T-helper 17 cell (primary cell): ENCODE data around the gene CD247. TPM values are rescaled to one million over a fixed set of nuclear protein-coding genes. Genes with fewer than 3 reads are reported as not detected.

ENCODE experiments used
- ATAC-seq: fragments of 150-1000 bp; cut with Tn5 transposase; 2 replicates; pipeline ENCODE4 v1.10.0; 2021; ENCODE audit warnings: mild to moderate bottlenecking, moderate library complexity
- DNase-seq, 3 donors: peaks; one replicate each; pipeline versions ENCODE4 v3.0.0 to v3.0.0-alpha.2; 2020 to 2021
- H3K9me3 ChIP-seq: one replicate; pipeline ENCODE4 v1.7.0; 2013; ENCODE audit warnings: low read length, mild to moderate bottlenecking; ENCODE audit not compliant: control insufficient read depth, poor library complexity, severe bottlenecking
- H3K27ac Mint-ChIP-seq: one replicate; pipeline ENCODE4 v1.8.0; 2022; ENCODE audit warnings: mild to moderate bottlenecking, moderate library complexity, mixed read lengths
- H3K27me3 Mint-ChIP-seq: one replicate; pipeline ENCODE4 v1.8.0; 2022; ENCODE audit warnings: mixed read lengths
- H3K36me3 Mint-ChIP-seq: one replicate; pipeline ENCODE4 v1.8.0; 2022; ENCODE audit warnings: low read depth, mixed read lengths
- H3K4me1 Mint-ChIP-seq: one replicate; pipeline ENCODE4 v1.8.0; 2022; ENCODE audit warnings: mild to moderate bottlenecking, mixed read lengths
- H3K4me3 Mint-ChIP-seq: one replicate; pipeline ENCODE4 v1.8.0; 2022; ENCODE audit warnings: mild to moderate bottlenecking, moderate library complexity, mixed read lengths
- total RNA-seq, 4 donors: library from RNA in 2 of 4; stranded (reverse) in 2 of 4; gene quantifications; one replicate each; pipeline ENCODE4 v1.2.3 and lab custom pipeline; 2022 to 2026

CD247 gene
- total RNA-seq, 2 donors from 2014 or later = 265 to 295 TPM

DNA sequence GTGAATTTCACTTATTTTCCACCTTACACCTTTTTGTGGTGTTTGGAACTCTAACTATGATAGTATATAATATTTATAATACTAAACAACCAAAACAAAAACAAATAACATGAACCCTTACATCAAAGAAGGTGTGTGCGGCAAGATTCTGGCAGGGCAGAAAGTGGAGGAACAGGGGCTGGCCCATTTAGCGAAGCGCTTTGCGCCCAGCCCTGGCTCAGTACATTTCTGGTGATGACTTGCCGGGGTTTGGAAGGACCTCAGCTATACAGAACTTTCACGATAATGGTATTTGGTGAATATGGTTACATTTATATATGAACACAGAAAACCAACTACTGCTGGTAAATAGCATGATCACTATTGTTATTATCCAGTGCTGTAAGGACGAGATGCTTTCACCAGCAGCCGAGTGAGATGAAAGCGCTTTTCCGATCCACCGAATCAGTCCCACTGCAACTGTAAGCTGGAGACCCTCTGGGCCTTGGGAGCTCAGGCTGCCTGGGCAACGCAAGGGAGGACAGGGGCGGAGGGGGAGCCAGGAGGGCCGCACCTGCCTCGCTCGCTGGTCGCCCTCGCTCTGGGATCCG, 63.9 kb downstream of the CD247 start:
- H3K27ac Mint-ChIP-seq = peak overlapping the region; percentile 97
- no peaks in the 10 kb centered on the region for H3K9me3 ChIP-seq
- no peaks in the 10 kb centered on the region for H3K27me3 Mint-ChIP-seq
- DNase-seq (no peak), ATAC-seq (peak; percentile 6)
- peaks cover 46% of the 10 kb centered on the region for H3K4me1 Mint-ChIP-seq
- peaks cover 2% of the 10 kb centered on the region for H3K36me3 Mint-ChIP-seq
- peak overlapping the region; percentile 91 for H3K4me3 Mint-ChIP-seq

DNA sequence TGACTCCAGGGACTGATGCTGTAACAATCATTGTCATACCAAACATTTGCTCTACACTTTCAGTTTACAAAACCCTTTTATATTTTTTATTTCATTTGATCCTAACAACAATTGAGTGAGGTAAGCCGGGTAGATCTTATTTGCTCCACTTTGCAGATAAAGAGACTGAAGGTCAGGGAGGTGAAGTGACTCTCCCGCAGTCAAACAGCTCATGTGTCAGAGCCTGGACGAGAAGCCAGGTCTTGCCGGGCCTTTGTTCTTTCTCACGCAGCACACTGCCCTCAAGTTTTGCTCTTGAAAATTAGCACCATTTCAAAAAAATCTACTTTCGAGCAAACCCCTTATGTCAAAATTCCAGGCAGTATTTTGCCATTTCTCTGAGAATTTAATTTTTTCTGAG, 65.2 kb downstream of the CD247 start:
- Mint-ChIP-seq H3K4me1 (peaks cover 50% of the 10 kb centered on the region), H3K4me3 (peak overlapping the region; percentile 28), H3K27me3 (no peaks in the 10 kb centered on the region), H3K36me3 (peaks cover 2% of the 10 kb centered on the region), H3K27ac (peak overlapping the region; percentile 97)
- ATAC-seq (no peak), DNase-seq (no peak)
- no peaks in the 10 kb centered on the region for H3K9me3 ChIP-seq

GRCh38 chr1:167452483-167452882, 65.8 kb downstream of the CD247 start:
- Mint-ChIP-seq H3K36me3 (peaks cover 2% of the 10 kb centered on the region), H3K27ac (peak overlapping the region; percentile 97), H3K4me1 (peaks cover 52% of the 10 kb centered on the region), H3K27me3 (no peaks in the 10 kb centered on the region), H3K4me3 (peak overlapping the region; percentile 55)
- DNase-seq = no peak
- no peak for ATAC-seq
- no peaks in the 10 kb centered on the region for H3K9me3 ChIP-seq

DNA sequence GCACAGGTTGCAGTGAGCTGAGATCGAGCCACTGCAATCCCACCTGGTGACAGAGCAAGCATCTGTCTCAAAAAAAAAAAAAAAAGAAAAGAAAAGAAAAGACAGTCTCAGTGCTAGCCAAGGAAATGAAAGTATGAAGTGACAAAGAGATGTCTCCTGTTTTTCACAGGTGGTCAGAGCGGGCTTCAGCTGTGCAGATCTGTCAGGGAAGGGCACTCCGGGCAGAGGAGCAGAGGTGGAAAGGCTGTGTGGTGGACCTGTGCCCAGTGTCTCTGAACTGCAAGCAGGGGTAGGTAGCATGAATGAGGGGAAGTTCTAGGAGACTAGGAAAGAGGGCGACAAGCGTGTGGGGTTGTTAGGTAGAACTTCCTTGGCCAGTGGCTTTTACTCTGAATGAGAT, 67.5 kb downstream of the CD247 start:
- no peaks in the 10 kb centered on the region for H3K9me3 ChIP-seq
- ATAC-seq = no peak
- no peaks in the 10 kb centered on the region for H3K27me3 Mint-ChIP-seq
- H3K4me1 Mint-ChIP-seq = peaks cover 50% of the 10 kb centered on the region
- peaks cover 2% of the 10 kb centered on the region for H3K36me3 Mint-ChIP-seq
- peak overlapping the region; percentile 91 for H3K4me3 Mint-ChIP-seq
- H3K27ac Mint-ChIP-seq = peak overlapping the region; percentile 97
- no peak for DNase-seq

GRCh38 chr1:167447521-167448136, 70.7 kb downstream of the CD247 start:
- peaks cover 66% of the 10 kb centered on the region for H3K4me1 Mint-ChIP-seq

DNA sequence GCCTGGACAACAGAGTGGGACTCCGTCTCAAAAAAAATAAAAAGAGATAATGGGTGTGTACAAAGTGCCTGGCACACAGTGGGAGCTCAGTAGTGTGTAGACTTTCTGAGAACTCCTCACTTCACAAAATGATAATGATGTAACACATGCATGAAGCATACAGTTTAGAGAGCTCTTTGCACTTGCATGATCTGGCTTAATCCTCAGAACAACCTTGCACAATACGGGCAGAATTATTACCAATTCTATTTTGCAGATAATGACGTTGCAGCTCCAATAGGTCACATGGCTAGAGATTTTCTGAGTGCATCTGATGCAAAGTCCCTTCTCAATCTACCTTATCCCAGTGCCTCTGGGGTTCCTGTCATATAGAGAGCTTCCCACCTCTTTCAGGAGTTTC, 71.4 kb downstream of the CD247 start:
- H3K27me3 Mint-ChIP-seq = no peaks in the 10 kb centered on the region
- no peak for DNase-seq
- H3K36me3 Mint-ChIP-seq = peaks cover 2% of the 10 kb centered on the region
- peak overlapping the region; percentile 92 for H3K27ac Mint-ChIP-seq
- H3K9me3 ChIP-seq = no peaks in the 10 kb centered on the region
- peaks cover 66% of the 10 kb centered on the region for H3K4me1 Mint-ChIP-seq
- ATAC-seq = no peak
- H3K4me3 Mint-ChIP-seq = peak overlapping the region; percentile 77

More at GRCh38 chr1:167447521-167448136, 70.7 kb downstream of the CD247 start:
- H3K27ac Mint-ChIP-seq = peak overlapping the region; percentile 92
- H3K27me3 Mint-ChIP-seq = no peaks in the 10 kb centered on the region
- peaks cover 2% of the 10 kb centered on the region for H3K36me3 Mint-ChIP-seq
- DNase-seq (peak; percentile 34 to 63 (median 37)), ATAC-seq (peak; percentile 89)
- peak overlapping the region; percentile 77 for H3K4me3 Mint-ChIP-seq
- H3K9me3 ChIP-seq = no peaks in the 10 kb centered on the region

DNA sequence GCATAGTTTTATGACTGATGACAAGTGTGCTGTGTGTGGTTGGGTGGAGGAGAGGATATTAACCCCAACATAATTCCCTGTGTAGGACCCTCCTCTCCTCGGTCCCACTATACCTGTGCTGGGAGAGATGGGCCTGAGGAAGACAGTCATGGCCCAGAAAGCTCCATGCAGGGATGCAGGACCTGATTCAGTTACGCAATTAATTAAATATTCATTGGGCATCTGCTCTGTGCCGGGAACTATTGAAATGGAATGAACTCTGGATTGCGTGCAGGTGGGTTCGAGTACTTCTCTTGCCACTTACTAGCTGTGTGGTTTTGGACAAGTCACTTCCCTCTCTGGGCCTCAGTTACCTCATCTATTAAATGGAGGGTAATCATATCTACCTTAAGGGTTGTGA, 74.6 kb downstream of the CD247 start:
- H3K4me1 Mint-ChIP-seq = peaks cover 64% of the 10 kb centered on the region
- ATAC-seq (no peak), DNase-seq (no peak)
- peaks cover 2% of the 10 kb centered on the region for H3K36me3 Mint-ChIP-seq
- no peaks in the 10 kb centered on the region for H3K9me3 ChIP-seq
- no peaks in the 10 kb centered on the region for H3K27me3 Mint-ChIP-seq
- H3K4me3 Mint-ChIP-seq = peak overlapping the region; percentile 70
- H3K27ac Mint-ChIP-seq = peak overlapping the region; percentile 91

DNA sequence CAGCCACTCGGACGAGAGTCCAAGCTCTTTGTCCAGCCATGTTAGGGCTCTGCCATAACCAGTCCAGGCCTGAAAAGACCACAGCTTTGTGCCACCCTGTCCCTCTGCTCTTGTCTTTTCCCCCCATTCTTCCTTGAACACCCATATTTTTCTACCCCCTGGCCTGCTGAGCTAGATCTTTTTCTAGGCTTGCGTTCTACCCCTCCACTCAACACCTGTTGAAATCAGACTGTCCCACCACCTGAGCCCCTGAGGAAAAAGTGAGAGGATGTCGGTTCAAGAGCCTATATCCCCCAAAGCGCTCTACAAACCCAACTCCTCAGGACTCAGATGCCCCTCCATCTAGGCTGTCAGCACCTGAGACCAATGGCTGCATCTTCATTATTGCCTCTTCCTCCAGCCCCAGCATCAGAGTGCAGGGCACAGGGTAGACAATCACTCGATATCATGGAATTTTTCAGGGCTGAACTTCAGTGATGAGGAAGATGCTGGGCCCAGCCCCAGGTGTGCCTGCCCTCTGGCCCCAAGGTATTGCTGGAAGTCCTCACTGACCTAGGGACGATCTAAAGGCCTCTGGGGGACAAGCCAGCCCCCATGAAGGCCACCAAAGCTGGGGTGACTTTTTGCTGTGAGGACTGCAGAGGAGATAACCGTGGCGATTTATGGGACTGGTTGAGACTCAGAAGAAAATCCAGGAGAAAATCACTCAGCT, 75.3 kb downstream of the CD247 start:
- peak overlapping the region; percentile 53 for H3K4me3 Mint-ChIP-seq
- no peaks in the 10 kb centered on the region for H3K27me3 Mint-ChIP-seq
- ATAC-seq (no peak), DNase-seq (no peak)
- H3K27ac Mint-ChIP-seq = peak overlapping the region; percentile 91
- H3K4me1 Mint-ChIP-seq = peaks cover 63% of the 10 kb centered on the region
- H3K9me3 ChIP-seq = no peaks in the 10 kb centered on the region
- H3K36me3 Mint-ChIP-seq = peaks cover 6% of the 10 kb centered on the region

DNA sequence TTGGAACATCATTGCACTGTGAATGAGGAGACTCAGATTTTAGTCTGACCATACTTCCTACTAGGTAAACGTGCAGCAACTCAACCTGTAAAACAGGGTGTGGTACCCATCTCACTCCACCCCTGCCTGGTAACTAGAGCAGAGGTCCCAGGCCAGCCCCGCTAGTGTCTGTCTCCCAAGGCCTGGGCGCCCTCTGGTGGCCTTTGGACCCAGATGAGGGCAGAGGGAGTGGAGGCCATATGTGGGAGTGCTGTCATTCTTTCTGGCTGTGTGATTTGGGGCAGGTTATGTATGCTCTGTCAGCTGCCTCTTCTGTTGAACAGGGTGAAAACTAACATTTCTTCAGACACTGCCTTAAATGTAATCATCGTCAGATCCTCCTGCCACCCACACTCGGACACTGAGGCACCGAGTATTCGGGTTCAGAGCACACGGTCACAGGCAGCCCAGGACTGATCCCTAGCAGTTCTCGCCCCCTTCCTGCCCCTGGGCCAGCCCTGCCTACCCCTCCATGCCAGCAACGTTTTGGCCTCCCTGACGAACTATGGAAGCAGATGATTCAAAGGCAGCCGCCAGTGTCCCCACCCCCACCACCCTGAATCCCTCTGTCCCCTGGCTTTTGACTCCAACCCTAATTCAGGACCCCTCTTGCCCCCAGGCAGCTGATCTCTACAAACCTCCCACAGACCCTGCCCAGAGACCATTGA, 76.0 kb downstream of the CD247 start:
- Mint-ChIP-seq H3K27me3 (no peaks in the 10 kb centered on the region), H3K36me3 (peaks cover 6% of the 10 kb centered on the region), H3K4me3 (peak overlapping the region; percentile 53), H3K27ac (peak overlapping the region; percentile 91), H3K4me1 (peaks cover 62% of the 10 kb centered on the region)
- H3K9me3 ChIP-seq = no peaks in the 10 kb centered on the region
- peak; percentile 95 for ATAC-seq
- peak; percentile 71 to 84 (median 74) for DNase-seq

- Mint-ChIP-seq H3K4me3 (peak overlapping the region; percentile 77), H3K27ac (peak overlapping the region; percentile 91), H3K36me3 (peaks cover 7% of the 10 kb centered on the region), H3K27me3 (no peaks in the 10 kb centered on the region), H3K4me1 (peaks cover 62% of the 10 kb centered on the region)
- DNase-seq (no peak), ATAC-seq (no peak)
- no peaks in the 10 kb centered on the region for H3K9me3 ChIP-seq
These were observed 77.1 kb downstream of the CD247 start for GRCh38 chr1:167441222-167441621.

DNA sequence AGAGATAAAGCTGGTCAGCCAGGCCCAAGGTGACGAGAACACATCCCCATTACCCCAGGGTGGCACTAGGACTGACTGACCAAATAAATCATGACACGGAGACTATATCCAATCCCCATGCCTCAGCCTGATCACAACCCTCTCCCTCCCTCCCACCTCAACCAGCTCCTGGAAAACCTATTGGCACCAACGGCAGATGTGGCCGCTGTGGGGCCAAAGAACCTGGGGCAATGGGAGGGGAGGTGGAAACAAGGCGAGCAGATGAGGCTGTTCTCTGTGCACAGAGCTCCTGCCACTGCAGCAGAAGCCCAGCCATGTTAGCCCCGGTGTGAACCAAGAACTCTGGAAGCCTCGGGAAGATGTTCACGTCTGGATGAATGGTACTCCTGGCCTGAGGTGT, 77.6 kb downstream of the CD247 start:
- Mint-ChIP-seq H3K27me3 (no peaks in the 10 kb centered on the region), H3K27ac (peak overlapping the region; percentile 88), H3K4me3 (peak overlapping the region; percentile 66), H3K4me1 (peaks cover 60% of the 10 kb centered on the region), H3K36me3 (peaks cover 8% of the 10 kb centered on the region)
- ATAC-seq = no peak
- H3K9me3 ChIP-seq = no peaks in the 10 kb centered on the region
- no peak for DNase-seq

GRCh38 chr1:167440345-167440744, 78.0 kb downstream of the CD247 start:
- ATAC-seq (no peak), DNase-seq (no peak)
- no peaks in the 10 kb centered on the region for H3K9me3 ChIP-seq
- Mint-ChIP-seq H3K4me3 (peak overlapping the region; percentile 66), H3K27me3 (no peaks in the 10 kb centered on the region), H3K36me3 (peaks cover 11% of the 10 kb centered on the region), H3K27ac (peak overlapping the region; percentile 88), H3K4me1 (peaks cover 58% of the 10 kb centered on the region)
